GM21367 (cell line): ENCODE measurements around the gene SGK2.
"Not testable (repeated sequence)": the region's sequence is repeated elsewhere in the genome, so short reads cannot be mapped to it uniquely, and the experiment has no call there.

Experiments
- ATAC-seq: cut with Tn5 transposase; IDR thresholded peaks from one replicate; pipeline ENCODE4 v1.9.1; 2021; ENCODE audit not compliant: unreplicated experiment

The SGK2 gene

DNA sequence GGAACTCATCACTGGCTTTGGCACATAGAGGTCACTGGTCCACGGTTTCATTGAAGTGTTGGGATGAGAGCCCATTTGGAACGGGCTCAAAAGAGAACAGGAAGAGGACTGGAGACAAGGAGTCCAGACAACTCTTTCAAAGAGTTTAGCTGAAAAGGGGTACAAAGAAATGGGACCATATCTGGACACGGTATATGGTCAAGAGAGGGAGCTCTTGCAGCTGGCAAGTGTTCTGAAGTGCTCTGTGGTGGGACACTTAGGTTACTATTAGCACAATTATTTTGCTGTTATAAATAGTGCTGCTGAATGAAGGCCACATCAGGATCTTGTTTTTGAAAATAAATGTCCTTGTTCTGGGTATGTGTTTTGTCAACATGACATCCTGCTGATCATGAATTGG is 4.6 kb downstream of the SGK2 start:
- no peak for ATAC-seq

DNA sequence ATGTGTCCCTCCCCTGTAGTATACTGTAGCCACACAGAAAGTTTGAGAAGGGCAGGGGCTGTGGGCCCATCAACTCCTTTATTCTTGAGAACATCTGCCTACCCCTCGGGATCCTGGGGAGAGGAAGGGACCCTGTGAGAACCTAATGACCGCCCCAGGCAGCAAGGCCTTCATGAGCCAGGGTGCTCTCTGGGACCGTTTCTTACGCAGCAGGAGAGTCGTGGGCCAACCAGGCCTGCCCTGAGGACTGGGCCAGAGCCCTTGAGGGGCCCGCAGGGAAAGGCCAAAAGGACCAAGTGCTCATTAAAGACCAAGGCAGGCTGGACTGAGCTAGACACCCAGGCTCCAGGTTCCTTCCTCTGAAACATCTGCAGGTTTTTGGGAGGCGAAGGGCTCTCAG is 5.2 kb downstream of the SGK2 start:
- ATAC-seq, result no peak

DNA sequence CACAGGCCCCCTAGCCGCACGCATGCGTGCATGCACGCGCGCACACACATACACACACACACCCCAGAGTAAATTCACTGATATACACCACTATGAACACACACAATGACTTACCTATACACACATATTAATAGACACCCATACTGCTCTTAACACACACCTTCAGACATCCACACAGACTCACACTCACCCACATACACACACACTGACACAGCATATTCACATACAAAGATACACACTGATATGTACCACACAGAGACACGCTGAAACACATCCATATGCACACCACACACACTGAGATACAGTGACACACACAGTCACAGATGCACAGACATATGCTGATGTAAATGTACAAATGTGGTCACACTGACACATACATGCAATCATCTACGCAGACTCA is 5.6 kb downstream of the SGK2 start:
- ATAC-seq, result no peak

DNA sequence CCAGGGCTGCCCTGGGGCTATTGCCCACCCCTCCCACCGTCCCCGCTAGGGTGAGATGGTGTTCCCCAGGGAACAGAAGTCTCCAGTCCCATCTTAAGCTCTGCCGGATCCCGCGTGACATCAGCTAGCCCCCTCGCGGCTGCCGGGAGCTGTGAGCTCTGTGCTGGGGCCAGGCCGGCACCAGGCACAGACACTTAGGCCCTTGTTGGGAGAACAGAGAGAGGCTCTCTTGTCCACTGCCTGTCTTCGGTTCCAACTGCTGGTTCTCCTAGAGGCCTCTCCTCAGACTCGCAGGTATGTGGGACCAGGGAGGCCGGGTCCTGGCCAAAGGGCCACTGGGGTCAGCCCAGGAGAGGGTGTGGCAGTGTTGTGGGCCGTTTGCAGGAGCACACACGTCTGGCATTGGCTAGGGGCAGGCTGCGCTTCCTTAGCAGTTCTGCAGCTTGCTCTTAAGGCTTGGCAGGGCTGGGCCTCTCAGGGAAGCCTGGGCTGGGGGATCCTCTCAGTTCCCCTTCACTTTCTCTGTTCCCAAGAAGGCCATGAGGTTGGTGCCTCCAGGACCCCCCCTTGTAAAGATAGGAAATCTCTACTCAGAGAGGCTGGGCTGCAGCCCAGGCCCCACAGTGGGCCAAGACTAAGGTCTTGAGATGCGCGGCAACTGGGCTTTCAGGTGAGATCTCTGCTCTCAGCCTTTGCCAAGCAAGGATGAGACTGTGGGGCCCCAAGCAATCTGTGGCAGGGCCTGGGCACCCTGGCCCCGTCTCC is 6.3 kb downstream of the SGK2 start:
- no peak for ATAC-seq

DNA sequence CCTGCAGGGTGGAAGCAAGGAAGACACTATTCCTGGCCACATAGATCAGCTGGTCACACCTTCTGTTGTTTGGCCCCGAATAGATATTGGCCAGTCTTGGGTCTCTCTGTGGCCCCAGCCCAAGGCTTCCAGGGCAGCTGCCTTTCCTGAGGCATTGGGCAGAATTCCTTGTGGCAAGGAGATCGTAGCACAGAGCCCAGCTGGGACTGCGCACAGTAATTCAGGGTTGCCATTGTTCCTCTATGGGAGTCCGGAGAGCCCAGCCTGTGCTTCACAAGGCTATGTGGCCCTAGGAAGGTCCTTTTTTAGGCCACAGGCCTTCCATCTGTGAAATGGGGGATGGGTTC is 6.9 kb downstream of the SGK2 start:
- no peak for ATAC-seq

DNA sequence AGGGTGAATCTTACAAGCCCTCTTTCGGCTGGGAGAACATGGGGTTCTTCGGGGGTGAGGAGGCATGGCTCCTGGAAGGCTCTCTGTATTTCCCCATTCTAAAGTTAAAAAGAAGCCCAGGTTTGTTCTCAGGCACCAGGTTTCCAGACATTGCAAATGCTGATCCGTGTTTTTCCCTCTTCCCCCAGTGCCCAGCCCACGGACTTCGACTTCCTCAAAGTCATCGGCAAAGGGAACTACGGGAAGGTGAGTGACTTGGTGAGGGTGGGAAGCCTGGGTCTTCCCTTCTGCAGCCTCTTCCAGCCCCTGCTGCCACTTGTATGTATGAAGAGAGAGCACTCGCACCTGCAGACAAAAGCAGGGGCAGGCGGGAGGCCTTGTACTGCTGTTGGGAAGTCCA is 8.7 kb downstream of the SGK2 start:
- no peak for ATAC-seq

DNA sequence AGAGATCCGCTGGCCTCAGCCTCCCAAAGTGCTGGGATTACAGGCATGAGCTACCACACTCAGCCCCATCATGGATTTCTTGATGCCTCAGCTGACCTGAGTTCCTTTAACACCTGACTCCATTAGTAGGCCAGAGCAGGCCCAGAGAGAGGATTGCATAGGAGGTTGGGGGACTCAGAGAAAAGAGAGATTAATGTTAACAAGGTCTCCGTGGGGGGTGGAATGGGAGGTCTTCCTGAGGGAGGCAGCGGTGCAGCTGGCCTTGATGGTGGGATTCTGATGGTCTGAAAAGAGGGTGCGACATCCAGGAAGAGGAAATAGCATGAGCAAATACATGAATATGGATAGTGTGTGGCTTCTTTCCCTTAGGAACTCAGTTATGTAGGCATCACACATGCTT is 9.9 kb downstream of the SGK2 start:
- no peak for ATAC-seq

DNA sequence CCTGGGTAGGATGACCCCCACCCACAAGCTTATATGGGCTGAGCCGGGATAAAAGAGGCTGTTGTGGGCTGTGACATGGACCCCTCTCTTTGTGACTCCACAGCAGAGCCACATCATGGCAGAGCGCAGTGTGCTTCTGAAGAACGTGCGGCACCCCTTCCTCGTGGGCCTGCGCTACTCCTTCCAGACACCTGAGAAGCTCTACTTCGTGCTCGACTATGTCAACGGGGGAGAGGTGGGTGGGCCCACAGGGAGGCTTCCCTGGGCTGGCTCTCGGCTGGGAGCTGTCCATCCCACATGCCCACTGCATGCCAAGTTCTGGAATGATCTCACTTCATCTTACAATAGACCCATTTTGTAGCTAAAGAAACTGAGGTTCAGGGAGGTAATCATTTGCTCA is 10.5 kb downstream of the SGK2 start:
- no peak for ATAC-seq

DNA sequence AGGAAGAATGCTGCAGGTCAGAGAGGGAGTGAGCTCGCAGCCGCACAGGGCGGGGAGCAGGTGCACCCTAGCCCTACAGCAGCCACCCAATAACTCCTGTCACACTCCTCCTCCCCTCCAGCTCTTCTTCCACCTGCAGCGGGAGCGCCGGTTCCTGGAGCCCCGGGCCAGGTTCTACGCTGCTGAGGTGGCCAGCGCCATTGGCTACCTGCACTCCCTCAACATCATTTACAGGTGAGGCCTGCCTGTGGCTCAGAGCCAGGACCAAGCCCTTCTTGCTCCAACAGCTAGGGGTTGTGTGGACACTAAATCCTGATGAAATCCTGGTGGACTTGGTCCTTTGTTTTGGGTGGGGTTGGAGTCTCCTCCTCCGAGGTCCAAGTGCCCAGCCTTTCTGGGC is 11.7 kb downstream of the SGK2 start:
- ATAC-seq, result no peak

DNA sequence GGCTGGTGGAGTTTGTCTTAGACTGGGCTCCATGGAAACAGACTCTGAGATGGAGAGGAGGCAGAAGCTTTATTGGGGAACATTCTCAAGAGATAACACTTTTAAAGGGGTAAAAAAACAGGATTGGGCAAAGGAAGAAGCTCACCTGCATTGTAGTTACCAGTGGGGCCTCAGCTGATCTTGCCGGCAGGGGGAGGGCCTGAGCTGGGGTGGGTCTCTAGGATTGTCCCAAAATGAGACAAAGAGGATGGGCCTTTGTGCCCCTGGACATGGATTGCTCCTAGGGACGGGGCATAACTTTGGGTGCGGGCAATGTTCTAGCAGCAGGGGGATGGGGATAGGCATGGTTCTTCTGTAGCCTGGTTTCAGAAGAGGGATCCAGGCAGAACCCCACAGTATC is 12.5 kb downstream of the SGK2 start:
- no peak for ATAC-seq

DNA sequence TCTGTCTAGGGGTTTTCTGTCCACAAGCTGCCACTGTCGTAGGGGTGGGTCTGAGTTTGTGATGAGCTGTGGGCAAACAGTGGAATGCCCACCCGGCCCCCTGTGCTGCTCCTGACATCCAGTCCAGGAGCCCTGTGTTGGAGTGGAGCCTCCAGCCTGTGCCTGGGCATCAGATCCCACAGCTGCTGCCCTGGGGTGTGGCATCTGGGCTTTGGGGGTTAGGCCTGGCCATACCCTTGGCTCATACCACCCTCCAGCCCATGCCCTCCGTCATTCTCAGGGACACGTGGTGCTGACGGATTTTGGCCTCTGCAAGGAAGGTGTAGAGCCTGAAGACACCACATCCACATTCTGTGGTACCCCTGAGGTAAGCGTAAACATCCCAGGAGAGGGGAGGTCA is 12.9 kb downstream of the SGK2 start:
- ATAC-seq, result no peak

DNA sequence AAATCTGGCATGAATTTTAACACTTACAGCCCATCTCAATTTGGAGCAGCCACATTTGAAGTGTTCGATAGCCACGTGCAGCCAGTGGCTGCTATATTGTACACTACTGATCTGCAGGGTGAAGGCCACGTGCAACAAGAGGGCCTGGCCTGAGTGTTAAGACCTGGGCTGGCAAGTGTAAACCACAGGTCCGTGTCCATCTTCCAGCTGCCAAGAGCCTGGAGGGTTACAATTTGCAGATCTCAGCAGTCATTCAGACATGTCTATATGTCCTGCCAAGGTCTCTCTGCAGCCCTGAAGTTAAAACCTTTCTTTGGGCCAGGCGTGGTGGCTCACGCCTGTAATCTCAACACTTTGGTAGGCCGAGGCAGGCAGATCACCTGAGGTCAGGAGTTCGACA is 14.1 kb downstream of the SGK2 start:
- ATAC-seq, result no peak

DNA sequence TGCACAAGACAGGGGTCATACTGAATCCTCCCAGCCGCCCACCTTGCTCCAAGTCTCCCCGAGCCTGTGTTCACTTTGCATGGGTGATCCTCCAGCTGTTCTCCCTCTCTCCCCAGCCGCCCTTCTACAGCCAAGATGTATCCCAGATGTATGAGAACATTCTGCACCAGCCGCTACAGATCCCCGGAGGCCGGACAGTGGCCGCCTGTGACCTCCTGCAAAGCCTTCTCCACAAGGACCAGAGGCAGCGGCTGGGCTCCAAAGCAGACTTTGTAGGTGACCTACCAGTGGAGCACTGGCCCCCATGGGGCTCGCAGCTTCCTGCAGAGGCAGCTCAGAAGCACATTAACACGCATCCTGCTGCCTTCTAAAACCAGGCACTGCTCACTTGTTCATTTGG is 17.3 kb downstream of the SGK2 start:
- ATAC-seq, result no peak

DNA sequence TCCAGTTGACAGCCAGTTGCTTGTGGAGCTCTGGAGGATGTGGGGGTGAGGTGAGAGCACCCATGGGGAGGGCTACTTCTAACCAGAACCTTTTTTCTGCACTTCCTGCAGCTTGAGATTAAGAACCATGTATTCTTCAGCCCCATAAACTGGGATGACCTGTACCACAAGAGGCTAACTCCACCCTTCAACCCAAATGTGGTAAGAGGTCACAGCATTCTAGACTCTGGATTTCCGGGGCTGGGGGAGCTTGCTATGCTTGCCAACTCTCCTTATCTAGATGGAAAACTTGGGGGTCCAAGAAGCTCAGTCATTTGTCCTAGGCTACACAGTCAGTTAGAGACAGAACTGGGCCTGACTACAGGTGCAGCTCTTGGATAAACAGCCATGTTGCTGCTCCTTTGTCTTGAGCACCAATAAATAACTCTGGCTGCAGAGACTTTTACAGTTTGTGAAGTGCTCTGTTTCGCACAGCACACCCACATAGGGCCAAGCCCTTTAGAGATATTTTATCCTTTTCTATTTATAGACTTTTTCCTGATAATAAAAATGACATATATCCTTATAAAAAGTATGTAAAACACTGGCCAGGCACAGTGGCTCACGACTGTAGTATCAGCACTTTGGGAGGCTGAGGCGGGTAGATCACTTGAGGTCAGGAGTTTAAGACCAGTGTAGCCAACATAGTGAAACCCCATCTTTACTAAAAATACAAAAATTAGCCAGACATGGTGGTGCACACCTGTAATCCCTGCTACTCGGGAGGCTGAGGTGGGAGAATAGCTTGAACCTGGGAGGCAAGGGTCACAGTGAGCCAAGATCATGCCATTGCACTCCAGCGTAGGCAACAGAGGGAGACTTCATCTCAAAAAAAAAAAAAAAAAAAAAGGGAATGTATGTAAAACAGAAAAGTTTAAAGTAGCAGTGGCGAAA is 21.3 kb downstream of the SGK2 start:
- no peak for ATAC-seq

DNA sequence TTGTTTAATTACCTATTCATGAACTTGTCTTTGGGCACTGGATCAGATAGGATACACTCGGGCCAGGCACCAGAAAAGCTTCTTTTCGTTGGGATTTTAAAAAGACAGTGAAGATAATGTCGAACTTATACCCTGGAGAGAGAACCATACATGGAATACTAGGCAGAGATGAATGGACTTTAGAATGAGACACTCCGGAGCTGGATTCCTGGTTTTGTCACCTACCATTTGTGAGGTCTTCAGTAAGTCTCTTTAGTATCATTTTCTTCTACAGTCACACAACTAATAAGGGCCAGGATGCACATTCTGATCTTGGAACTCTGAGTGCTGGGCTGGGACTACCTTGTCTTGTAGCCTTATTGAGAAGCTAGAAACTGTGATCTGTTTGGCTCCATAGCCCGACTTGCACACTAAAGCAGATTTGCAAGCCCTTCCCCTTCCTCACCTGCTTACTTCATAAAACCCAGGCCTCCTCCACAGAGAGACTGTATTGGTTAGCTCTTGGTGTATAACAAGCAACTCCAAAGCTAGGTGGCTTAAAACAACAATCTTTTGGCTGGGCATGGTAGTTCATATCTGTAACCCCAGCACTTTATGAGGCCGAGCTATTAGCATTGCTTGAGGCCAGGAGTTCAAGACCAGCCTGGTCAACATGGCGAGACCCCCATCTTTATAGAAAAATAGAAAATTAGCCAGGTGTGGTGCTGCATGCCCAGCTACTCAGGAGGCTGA is 24.5 kb downstream of the SGK2 start:
- no peak for ATAC-seq

DNA sequence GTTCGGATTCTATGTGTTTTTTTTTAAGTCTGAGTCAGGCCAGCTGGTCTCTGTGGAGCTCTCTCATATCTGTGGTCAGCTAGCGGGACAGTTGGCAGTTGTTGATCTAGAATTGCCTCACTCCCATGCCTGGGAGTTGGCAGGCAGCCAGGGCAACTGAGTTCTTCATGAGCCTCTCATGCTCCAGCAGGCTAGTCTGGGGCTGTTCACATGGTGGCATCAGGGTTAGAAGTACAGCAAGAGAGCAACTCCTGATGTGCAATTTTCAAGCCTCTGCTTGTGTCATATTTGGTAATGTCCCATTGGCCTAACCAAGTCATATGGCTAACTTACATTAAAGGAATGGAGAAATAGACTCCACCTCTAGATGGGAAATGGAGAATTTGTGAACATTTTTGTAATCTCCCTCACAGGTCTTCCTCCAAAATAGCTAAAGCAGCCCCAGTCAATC is 25.2 kb downstream of the SGK2 start:
- ATAC-seq, result no peak

DNA sequence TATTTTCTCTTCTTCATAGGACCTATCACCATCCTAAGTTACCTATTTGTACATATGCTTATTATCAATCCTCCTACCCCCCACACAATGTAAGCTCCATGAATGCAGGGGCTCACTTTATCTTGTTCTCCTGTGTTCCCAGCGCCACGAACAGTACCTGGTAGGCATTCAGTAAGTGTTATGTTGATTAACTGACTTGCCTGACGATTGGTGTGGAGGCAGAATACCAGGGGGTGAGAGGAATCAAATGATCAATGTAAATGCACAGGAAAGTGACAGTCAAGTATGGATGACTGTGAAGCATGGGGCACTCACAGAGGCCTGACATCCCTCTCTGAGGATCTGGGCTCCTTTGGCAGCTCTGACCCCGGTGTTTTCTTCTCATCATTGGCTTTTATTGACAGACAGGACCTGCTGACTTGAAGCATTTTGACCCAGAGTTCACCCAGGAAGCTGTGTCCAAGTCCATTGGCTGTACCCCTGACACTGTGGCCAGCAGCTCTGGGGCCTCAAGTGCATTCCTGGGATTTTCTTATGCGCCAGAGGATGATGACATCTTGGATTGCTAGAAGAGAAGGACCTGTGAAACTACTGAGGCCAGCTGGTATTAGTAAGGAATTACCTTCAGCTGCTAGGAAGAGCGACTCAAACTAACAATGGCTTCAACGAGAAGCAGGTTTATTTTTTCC is 25.8 kb downstream of the SGK2 start:
- ATAC-seq, result no peak

DNA sequence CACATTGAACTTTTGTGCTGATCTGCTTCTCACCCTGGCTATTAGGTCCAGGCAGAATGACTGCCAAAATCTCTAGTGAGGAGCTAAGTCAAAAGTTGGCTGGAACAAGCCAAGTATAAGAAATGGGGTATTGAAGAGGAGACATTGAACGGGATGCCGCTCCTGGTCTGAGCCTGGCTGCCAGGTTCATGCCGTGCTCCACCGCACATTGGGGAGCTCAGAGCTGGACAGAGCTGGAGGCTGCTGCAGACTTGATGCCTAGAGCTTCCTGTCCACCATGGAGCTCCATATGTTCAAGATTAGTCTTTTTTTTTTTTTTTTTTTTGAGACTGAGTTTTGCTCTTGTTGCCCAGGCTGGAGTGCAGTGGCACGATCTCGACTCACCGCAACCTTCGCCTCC is 27.8 kb downstream of the SGK2 start:
- no peak for ATAC-seq

DNA sequence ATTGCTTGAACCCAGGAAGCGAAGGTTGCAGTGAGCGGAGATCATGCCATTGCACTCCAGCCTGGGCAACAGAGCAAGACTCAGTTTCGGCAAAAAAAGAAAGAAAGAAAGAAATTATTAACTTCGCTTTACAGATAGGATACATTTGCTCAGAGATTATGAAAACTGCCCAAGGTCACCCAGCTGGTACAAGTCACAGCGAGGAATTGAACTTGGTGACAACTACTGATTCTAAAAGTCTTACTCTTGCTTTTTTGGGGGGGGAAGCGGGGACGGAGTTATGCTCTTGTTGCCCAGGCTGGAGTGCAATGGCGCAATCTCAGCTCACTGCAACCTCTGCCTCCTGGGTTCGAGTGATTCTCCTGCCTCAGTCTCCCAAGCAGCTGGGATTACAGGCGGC is 29.7 kb downstream of the SGK2 start:
- ATAC-seq, result not testable (repeated sequence)

DNA sequence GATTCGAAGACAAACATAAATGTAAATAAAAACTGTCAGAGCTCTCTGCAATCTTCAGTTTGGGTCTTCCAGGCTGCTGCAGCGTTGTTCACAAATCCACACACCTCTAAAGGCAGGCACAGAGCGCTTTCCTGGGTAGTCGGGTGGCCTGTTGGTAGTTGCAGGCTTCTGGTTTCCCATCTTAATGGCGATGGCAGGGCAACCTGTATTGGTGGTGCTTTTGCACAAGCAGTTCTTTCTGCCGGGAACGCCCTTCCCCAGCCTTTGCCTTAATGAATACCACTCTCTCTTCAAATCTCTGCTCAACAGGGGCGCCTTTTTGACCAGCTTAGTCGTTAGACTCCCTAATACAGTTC is 31.2 kb downstream of the SGK2 start:
- no peak for ATAC-seq
